Prostate gland (tissue), 2 donors: Measurements from ENCODE around the gene RWDD1. TPM values are rescaled to one million over a fixed set of nuclear protein-coding genes. Genes with fewer than 3 reads are reported as not detected.

ENCODE experiments used
- DNase-seq: peaks from one replicate; pipeline ENCODE4 v3.0.0-alpha.2; 2019; ENCODE audit warnings: low spot score
- H3K27ac ChIP-seq, 2 donors: fragments of 200-600 bp; sonication (generic); 2 replicates each; pipeline ENCODE4 v1.5.1; 2017 to 2019
- H3K27me3 ChIP-seq: fragments of 200-600 bp; sonication (generic); replicated peaks from 2 replicates; pipeline ENCODE4 v1.5.1; 2019; ENCODE audit not compliant: insufficient read depth
- H3K36me3 ChIP-seq, 2 donors: fragments of 200-600 bp; sonication (generic); 1 replicate in 1 of 2; 2 replicates in 1 of 2; pipeline versions ENCODE4 v1.5.1 to v1.8.1; 2017 to 2019
- H3K4me1 ChIP-seq: fragments of 200-600 bp; sonication (generic); replicated peaks from 2 replicates; pipeline ENCODE4 v1.5.1; 2019
- H3K4me3 ChIP-seq, 2 donors: fragments of 200-600 bp; sonication (generic); 2 replicates each; pipeline ENCODE4 v1.5.1; 2017 to 2019
- H3K9me3 ChIP-seq: fragments of 200-600 bp; sonication (generic); 2 replicates; pipeline ENCODE4 v1.5.1; 2017
- POLR2A ChIP-seq: fragments of 450-650 bp; IDR thresholded peaks from one replicate; pipeline ENCODE4 v1.6.1; 2016; ENCODE audit warnings: antibody characterized with exemption, mild to moderate bottlenecking
- POLR2AphosphoS5 ChIP-seq: sonication (generic); formaldehyde crosslinking; IDR thresholded peaks from one replicate; pipeline ENCODE4 v1.6.1; 2017; ENCODE audit warnings: antibody characterized with exemption
- WGBS: methylation state at CpG from one replicate; pipeline ENCODE4 v1.1.5; 2018; 5-methylcytosine and 5-hydroxymethylcytosine counted together
- intact Hi-C: fragments of 100-400 bp; cut with DNase I; formaldehyde crosslinking; loops from one replicate; pipeline ENCODE4 v1.14.2; 2022
- total RNA-seq, 2 donors: library from RNA; depleted of rRNA; stranded (reverse); fragments of >200 nt; gene quantifications; one replicate each; pipeline ENCODE4 v1.1.0, GENCODE V29; 2016
- TF ChIP-seq, protein P1 (sequence below), 4 experiments: fragments of 200-600 bp in 2 of 4; fragments of 450-650 bp in 2 of 4; sonication (generic) in 2 of 4; IDR thresholded peaks; 1 replicate in 3 of 4; 2 replicates in 1 of 4; pipeline ENCODE4 v1.5.1; 2016 to 2019; ENCODE audit warnings: antibody characterized with exemption in 4 of 4, mild to moderate bottlenecking in 2 of 4, moderate library complexity in 2 of 4

RWDD1 gene
- total RNA-seq, 2 donors from 2014 or later = 26.7 to 40.3 TPM

DNA sequence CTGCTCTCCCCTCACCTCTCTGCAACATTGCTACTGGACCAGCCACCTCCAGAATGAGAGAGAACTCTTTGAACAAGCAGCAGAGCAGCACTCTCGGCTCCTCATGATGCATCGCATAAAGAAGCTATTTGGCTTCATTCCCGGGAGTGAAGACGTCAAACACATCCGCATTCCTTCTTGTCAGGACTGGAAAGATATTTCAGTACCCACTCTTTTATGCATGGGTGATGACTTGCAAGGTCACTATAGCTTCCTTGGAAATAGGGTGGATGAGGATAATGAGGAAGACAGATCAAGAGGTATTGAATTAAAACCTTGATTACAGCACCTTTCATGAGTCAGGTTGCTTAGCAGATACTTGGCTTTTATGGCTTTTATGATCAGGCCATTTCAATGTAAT is 13.4 kb upstream of the RWDD1 start:
- no peak overlapping the region for H3K4me3 ChIP-seq
- 12% methylated on average over 5 of the region's 5 CpGs for WGBS
- H3K36me3 ChIP-seq = no peaks in the 10 kb centered on the region
- peak; percentile 51 for DNase-seq
- intact Hi-C loops = no loop called here
- H3K4me1 ChIP-seq = no peaks in the 10 kb centered on the region
- H3K27me3 ChIP-seq = no peaks in the 10 kb centered on the region
- TF ChIP-seq POLR2AphosphoS5 = peak; percentile 42
- TF ChIP-seq POLR2A = no peak
- H3K27ac ChIP-seq = no peak overlapping the region
- no peaks in the 10 kb centered on the region for H3K9me3 ChIP-seq

DNA sequence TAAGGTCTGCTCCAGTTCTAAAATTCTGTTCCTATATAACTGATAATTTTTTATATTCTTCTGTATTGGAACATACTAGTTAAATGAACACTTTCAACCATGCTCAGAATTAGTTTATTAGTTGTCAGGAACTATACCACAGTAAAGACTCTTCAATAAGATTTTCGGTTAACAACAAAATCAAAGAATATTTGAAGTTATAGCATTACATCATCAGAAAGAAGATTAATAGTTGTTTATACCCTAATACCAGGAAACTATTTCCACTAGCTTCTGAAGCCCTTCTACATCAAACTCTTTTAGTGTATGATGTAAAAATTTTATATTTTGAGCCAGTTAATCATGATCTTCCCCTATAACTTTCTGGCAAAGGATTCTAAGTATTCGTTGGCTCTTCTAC is 11.2 kb upstream of the RWDD1 start:
- H3K9me3 ChIP-seq = no peaks in the 10 kb centered on the region
- no peaks in the 10 kb centered on the region for H3K36me3 ChIP-seq
- intact Hi-C loops = loop anchor here (2.0 to 10.0 kb wide), 2 partner anchors 23 to 45 kb away; partner anchors contain the start of gene CALHM5
- no peak for DNase-seq
- H3K27ac ChIP-seq = no peak overlapping the region
- 61% methylated on average over 2 of the region's 2 CpGs for WGBS
- H3K4me1 ChIP-seq = no peaks in the 10 kb centered on the region
- TF ChIP-seq, protein P1, sequence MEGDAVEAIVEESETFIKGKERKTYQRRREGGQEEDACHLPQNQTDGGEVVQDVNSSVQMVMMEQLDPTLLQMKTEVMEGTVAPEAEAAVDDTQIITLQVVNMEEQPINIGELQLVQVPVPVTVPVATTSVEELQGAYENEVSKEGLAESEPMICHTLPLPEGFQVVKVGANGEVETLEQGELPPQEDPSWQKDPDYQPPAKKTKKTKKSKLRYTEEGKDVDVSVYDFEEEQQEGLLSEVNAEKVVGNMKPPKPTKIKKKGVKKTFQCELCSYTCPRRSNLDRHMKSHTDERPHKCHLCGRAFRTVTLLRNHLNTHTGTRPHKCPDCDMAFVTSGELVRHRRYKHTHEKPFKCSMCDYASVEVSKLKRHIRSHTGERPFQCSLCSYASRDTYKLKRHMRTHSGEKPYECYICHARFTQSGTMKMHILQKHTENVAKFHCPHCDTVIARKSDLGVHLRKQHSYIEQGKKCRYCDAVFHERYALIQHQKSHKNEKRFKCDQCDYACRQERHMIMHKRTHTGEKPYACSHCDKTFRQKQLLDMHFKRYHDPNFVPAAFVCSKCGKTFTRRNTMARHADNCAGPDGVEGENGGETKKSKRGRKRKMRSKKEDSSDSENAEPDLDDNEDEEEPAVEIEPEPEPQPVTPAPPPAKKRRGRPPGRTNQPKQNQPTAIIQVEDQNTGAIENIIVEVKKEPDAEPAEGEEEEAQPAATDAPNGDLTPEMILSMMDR (IDR thresholded peaks at IDR 0.05) = no peak
- TF ChIP-seq POLR2AphosphoS5 (no peak), POLR2A (no peak)
- H3K27me3 ChIP-seq = no peaks in the 10 kb centered on the region
- H3K4me3 ChIP-seq = no peak overlapping the region

DNA sequence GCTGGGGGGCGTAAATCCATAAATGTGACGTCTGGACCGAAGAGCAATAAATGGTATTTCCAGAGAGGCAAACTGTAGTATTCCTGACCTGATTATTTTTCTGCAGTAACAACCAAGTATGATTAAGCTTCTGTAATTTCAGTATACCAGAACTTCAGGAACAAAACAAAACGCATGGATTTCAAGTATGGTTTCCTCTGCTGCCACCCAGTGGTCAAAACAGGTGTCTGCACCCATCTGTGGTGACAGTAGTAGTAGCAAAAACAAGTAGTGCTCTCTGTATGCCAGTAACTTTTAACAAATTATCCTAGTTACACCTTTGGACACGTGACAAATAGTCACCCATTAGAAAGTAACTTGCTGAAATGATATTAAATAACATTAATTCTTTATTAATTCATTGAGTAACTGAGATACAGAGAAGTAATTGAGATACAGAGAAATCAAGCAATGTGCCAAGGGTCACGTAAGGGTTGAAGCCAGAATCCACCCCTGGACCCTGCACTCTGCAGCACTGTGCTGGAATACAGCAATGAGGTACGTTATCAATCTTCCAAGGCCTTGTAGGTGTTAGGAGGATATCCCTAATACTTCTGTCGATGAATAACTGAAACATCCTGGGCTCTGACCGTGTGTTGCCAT is 9.8 kb upstream of the RWDD1 start:
- Histone ChIP-seq H3K9me3 (no peaks in the 10 kb centered on the region), H3K27ac (no peak overlapping the region), H3K27me3 (no peaks in the 10 kb centered on the region), H3K36me3 (no peaks in the 10 kb centered on the region), H3K4me3 (no peak overlapping the region), H3K4me1 (no peaks in the 10 kb centered on the region)
- TF ChIP-seq, protein P1 (IDR thresholded peaks at IDR 0.05) = peak; percentile 83 to 91 (median 86)
- TF ChIP-seq POLR2A (no peak), POLR2AphosphoS5 (no peak)
- DNase-seq = peak; percentile 70
- intact Hi-C loops = loop anchor here (2.0 to 10.0 kb wide), 2 partner anchors 25 to 47 kb away; partner anchors contain the start of gene CALHM5
- 38% methylated on average over 9 of the region's 9 CpGs for WGBS

DNA sequence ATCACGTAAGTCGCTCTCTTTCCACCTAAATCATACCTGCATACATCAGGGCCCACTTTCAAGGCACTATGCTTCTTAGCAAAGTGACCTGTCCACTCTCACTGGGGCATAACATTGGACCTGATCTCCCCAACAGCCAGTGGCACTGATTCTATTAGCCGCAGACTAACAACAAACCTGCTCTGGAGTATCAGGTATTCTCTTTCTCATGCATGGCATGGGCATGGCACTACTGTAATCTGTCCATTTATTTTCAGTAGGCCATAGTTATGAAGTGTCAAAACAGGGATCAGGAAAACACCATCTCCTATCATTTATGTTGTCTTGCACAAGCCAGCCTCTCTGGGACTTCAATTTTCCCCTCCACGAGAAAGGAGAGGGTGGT is 9.3 kb upstream of the RWDD1 start:
- Histone ChIP-seq H3K9me3 (no peaks in the 10 kb centered on the region), H3K27ac (no peak overlapping the region), H3K4me1 (no peaks in the 10 kb centered on the region), H3K4me3 (no peak overlapping the region), H3K36me3 (no peaks in the 10 kb centered on the region), H3K27me3 (no peaks in the 10 kb centered on the region)
- WGBS = 94% methylated on average over 4 of the region's 4 CpGs
- no peak for DNase-seq
- TF ChIP-seq POLR2AphosphoS5 = no peak
- TF ChIP-seq, protein P1 (IDR thresholded peaks at IDR 0.05) = no peak
- TF ChIP-seq POLR2A = no peak
- intact Hi-C loops = loop anchor here (10.0 kb wide), 1 partner anchor 47 kb away; the partner anchor contains the start of gene CALHM5

DNA sequence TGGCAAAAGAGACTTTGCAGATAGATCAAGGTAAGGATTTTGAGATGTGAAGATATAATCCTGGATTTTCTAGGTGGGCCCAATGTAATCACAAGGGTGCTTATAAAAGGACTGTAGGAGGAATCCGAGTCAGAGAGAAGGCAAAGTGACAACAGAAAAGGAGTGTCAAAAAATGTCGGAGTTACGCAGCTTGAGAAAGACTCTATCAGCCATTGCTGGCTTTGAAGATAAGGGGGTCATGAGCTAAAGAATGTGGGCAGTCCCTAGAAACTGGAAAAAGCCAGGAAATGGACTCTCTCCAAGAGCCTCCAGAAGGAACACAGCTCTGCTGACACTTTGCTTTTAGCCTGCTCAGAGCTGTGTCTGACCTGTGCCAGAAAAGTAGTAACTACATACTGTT is 8.7 kb upstream of the RWDD1 start:
- intact Hi-C loops = loop anchor here (10.0 kb wide), 1 partner anchor 48 kb away; the partner anchor contains the start of gene CALHM5
- TF ChIP-seq POLR2A (no peak), POLR2AphosphoS5 (no peak)
- TF ChIP-seq, protein P1 (IDR thresholded peaks at IDR 0.05) = no peak
- Histone ChIP-seq H3K27ac (no peak overlapping the region), H3K4me3 (no peak overlapping the region), H3K9me3 (no peaks in the 10 kb centered on the region), H3K4me1 (no peaks in the 10 kb centered on the region), H3K36me3 (no peaks in the 10 kb centered on the region), H3K27me3 (no peaks in the 10 kb centered on the region)
- 65% methylated on average over 3 of the region's 3 CpGs for WGBS
- DNase-seq = no peak
